ENCODE data around the gene CTNNA3.

The CTNNA3 gene

GRCh38 chr10:66218289-66218688, 1477.7 kb downstream of the CTNNA3 start:
- Histone ChIP-seq H3K4me1 (ENCODE audit: control insufficient read depth, insufficient read depth, low read length, poor library complexity, severe bottlenecking) (no peaks in the 10 kb centered on the region), H3K27me3 (replicated peaks; ENCODE audit: control insufficient read depth, insufficient read depth, low read length, poor library complexity, severe bottlenecking) (no peaks in the 10 kb centered on the region), H3K27ac (ENCODE audit: insufficient read depth, low read length, poor library complexity, severe bottlenecking) (no peak overlapping the region), H3K36me3 (ENCODE audit: control insufficient read depth, insufficient read depth, low read length) (no peaks in the 10 kb centered on the region), H3K9me3 (ENCODE audit: control insufficient read depth, low read length) (no peaks in the 10 kb centered on the region), H3K4me3 (ENCODE audit: insufficient read depth, low read depth, low read length, poor library complexity, severe bottlenecking) (no peak overlapping the region)
- no peak for DNase-seq

GRCh38 chr10:66215920-66216319, 1480.1 kb downstream of the CTNNA3 start:
- Histone ChIP-seq H3K4me1 (ENCODE audit: control insufficient read depth, insufficient read depth, low read length, poor library complexity, severe bottlenecking) (no peaks in the 10 kb centered on the region), H3K4me3 (ENCODE audit: insufficient read depth, low read depth, low read length, poor library complexity, severe bottlenecking) (no peak overlapping the region), H3K27me3 (replicated peaks; ENCODE audit: control insufficient read depth, insufficient read depth, low read length, poor library complexity, severe bottlenecking) (no peaks in the 10 kb centered on the region), H3K27ac (ENCODE audit: insufficient read depth, low read length, poor library complexity, severe bottlenecking) (no peak overlapping the region), H3K36me3 (ENCODE audit: control insufficient read depth, insufficient read depth, low read length) (no peaks in the 10 kb centered on the region), H3K9me3 (ENCODE audit: control insufficient read depth, low read length) (no peaks in the 10 kb centered on the region)
- DNase-seq = no peak

- H3K4me3 ChIP-seq (ENCODE audit: insufficient read depth, low read depth, low read length, poor library complexity, severe bottlenecking) = no peak overlapping the region
- no peaks in the 10 kb centered on the region for H3K27me3 ChIP-seq (replicated peaks; ENCODE audit: control insufficient read depth, insufficient read depth, low read length, poor library complexity, severe bottlenecking)
- H3K4me1 ChIP-seq (ENCODE audit: control insufficient read depth, insufficient read depth, low read length, poor library complexity, severe bottlenecking) = no peaks in the 10 kb centered on the region
- H3K27ac ChIP-seq (ENCODE audit: insufficient read depth, low read length, poor library complexity, severe bottlenecking) = no peak overlapping the region
- no peak for DNase-seq
- no peaks in the 10 kb centered on the region for H3K9me3 ChIP-seq (ENCODE audit: control insufficient read depth, low read length)
- H3K36me3 ChIP-seq (ENCODE audit: control insufficient read depth, insufficient read depth, low read length) = no peaks in the 10 kb centered on the region
Measured at GRCh38 chr10:66214721-66215404, 1481.1 kb downstream of the CTNNA3 start.

GRCh38 chr10:66209025-66209424, 1487.0 kb downstream of the CTNNA3 start:
- DNase-seq = no peak
- no peak overlapping the region for H3K27ac ChIP-seq (ENCODE audit: insufficient read depth, low read length, poor library complexity, severe bottlenecking)

GRCh38 chr10:66204838-66205237, 1491.2 kb downstream of the CTNNA3 start:
- Histone ChIP-seq H3K27ac (ENCODE audit: insufficient read depth, low read length, poor library complexity, severe bottlenecking) (no peak overlapping the region), H3K4me3 (ENCODE audit: insufficient read depth, low read depth, low read length, poor library complexity, severe bottlenecking) (no peak overlapping the region), H3K4me1 (ENCODE audit: control insufficient read depth, insufficient read depth, low read length, poor library complexity, severe bottlenecking) (no peaks in the 10 kb centered on the region), H3K36me3 (ENCODE audit: control insufficient read depth, insufficient read depth, low read length) (no peaks in the 10 kb centered on the region), H3K9me3 (ENCODE audit: control insufficient read depth, low read length) (no peaks in the 10 kb centered on the region), H3K27me3 (replicated peaks; ENCODE audit: control insufficient read depth, insufficient read depth, low read length, poor library complexity, severe bottlenecking) (no peaks in the 10 kb centered on the region)
- DNase-seq = no peak

More at GRCh38 chr10:66209025-66209424, 1487.0 kb downstream of the CTNNA3 start:
- Histone ChIP-seq H3K9me3 (ENCODE audit: control insufficient read depth, low read length) (no peaks in the 10 kb centered on the region), H3K4me1 (ENCODE audit: control insufficient read depth, insufficient read depth, low read length, poor library complexity, severe bottlenecking) (no peaks in the 10 kb centered on the region), H3K36me3 (ENCODE audit: control insufficient read depth, insufficient read depth, low read length) (no peaks in the 10 kb centered on the region), H3K27me3 (replicated peaks; ENCODE audit: control insufficient read depth, insufficient read depth, low read length, poor library complexity, severe bottlenecking) (no peaks in the 10 kb centered on the region), H3K4me3 (ENCODE audit: insufficient read depth, low read depth, low read length, poor library complexity, severe bottlenecking) (no peak overlapping the region)

GRCh38 chr10:66202101-66202500, 1493.9 kb downstream of the CTNNA3 start:
- H3K9me3 ChIP-seq (ENCODE audit: control insufficient read depth, low read length) = no peaks in the 10 kb centered on the region
- H3K4me1 ChIP-seq (ENCODE audit: control insufficient read depth, insufficient read depth, low read length, poor library complexity, severe bottlenecking) = no peaks in the 10 kb centered on the region
- no peak overlapping the region for H3K27ac ChIP-seq (ENCODE audit: insufficient read depth, low read length, poor library complexity, severe bottlenecking)
- DNase-seq = no peak
- no peaks in the 10 kb centered on the region for H3K27me3 ChIP-seq (replicated peaks; ENCODE audit: control insufficient read depth, insufficient read depth, low read length, poor library complexity, severe bottlenecking)
- H3K4me3 ChIP-seq (ENCODE audit: insufficient read depth, low read depth, low read length, poor library complexity, severe bottlenecking) = no peak overlapping the region
- no peaks in the 10 kb centered on the region for H3K36me3 ChIP-seq (ENCODE audit: control insufficient read depth, insufficient read depth, low read length)

GRCh38 chr10:66192162-66192831, 1503.7 kb downstream of the CTNNA3 start:
- no peaks in the 10 kb centered on the region for H3K36me3 ChIP-seq (ENCODE audit: control insufficient read depth, insufficient read depth, low read length)
- no peaks in the 10 kb centered on the region for H3K9me3 ChIP-seq (ENCODE audit: control insufficient read depth, low read length)
- no peak for DNase-seq
- H3K27ac ChIP-seq (ENCODE audit: insufficient read depth, low read length, poor library complexity, severe bottlenecking) = no peak overlapping the region
- H3K4me3 ChIP-seq (ENCODE audit: insufficient read depth, low read depth, low read length, poor library complexity, severe bottlenecking) = no peak overlapping the region
- H3K4me1 ChIP-seq (ENCODE audit: control insufficient read depth, insufficient read depth, low read length, poor library complexity, severe bottlenecking) = no peaks in the 10 kb centered on the region
- H3K27me3 ChIP-seq (replicated peaks; ENCODE audit: control insufficient read depth, insufficient read depth, low read length, poor library complexity, severe bottlenecking) = no peaks in the 10 kb centered on the region

GRCh38 chr10:66190413-66190812, 1505.6 kb downstream of the CTNNA3 start:
- Histone ChIP-seq H3K27ac (ENCODE audit: insufficient read depth, low read length, poor library complexity, severe bottlenecking) (no peak overlapping the region), H3K4me1 (ENCODE audit: control insufficient read depth, insufficient read depth, low read length, poor library complexity, severe bottlenecking) (no peaks in the 10 kb centered on the region), H3K36me3 (ENCODE audit: control insufficient read depth, insufficient read depth, low read length) (no peaks in the 10 kb centered on the region), H3K4me3 (ENCODE audit: insufficient read depth, low read depth, low read length, poor library complexity, severe bottlenecking) (no peak overlapping the region), H3K9me3 (ENCODE audit: control insufficient read depth, low read length) (no peaks in the 10 kb centered on the region), H3K27me3 (replicated peaks; ENCODE audit: control insufficient read depth, insufficient read depth, low read length, poor library complexity, severe bottlenecking) (no peaks in the 10 kb centered on the region)
- DNase-seq = no peak

GRCh38 chr10:66189271-66189670, 1506.7 kb downstream of the CTNNA3 start:
- Histone ChIP-seq H3K27ac (ENCODE audit: insufficient read depth, low read length, poor library complexity, severe bottlenecking) (no peak overlapping the region), H3K4me1 (ENCODE audit: control insufficient read depth, insufficient read depth, low read length, poor library complexity, severe bottlenecking) (no peaks in the 10 kb centered on the region), H3K4me3 (ENCODE audit: insufficient read depth, low read depth, low read length, poor library complexity, severe bottlenecking) (no peak overlapping the region), H3K27me3 (replicated peaks; ENCODE audit: control insufficient read depth, insufficient read depth, low read length, poor library complexity, severe bottlenecking) (no peaks in the 10 kb centered on the region), H3K9me3 (ENCODE audit: control insufficient read depth, low read length) (no peaks in the 10 kb centered on the region), H3K36me3 (ENCODE audit: control insufficient read depth, insufficient read depth, low read length) (no peaks in the 10 kb centered on the region)
- no peak for DNase-seq

GRCh38 chr10:66187053-66187733, 1508.8 kb downstream of the CTNNA3 start:
- Histone ChIP-seq H3K4me3 (ENCODE audit: insufficient read depth, low read depth, low read length, poor library complexity, severe bottlenecking) (no peak overlapping the region), H3K27me3 (replicated peaks; ENCODE audit: control insufficient read depth, insufficient read depth, low read length, poor library complexity, severe bottlenecking) (no peaks in the 10 kb centered on the region), H3K27ac (ENCODE audit: insufficient read depth, low read length, poor library complexity, severe bottlenecking) (no peak overlapping the region), H3K9me3 (ENCODE audit: control insufficient read depth, low read length) (no peaks in the 10 kb centered on the region), H3K4me1 (ENCODE audit: control insufficient read depth, insufficient read depth, low read length, poor library complexity, severe bottlenecking) (no peaks in the 10 kb centered on the region), H3K36me3 (ENCODE audit: control insufficient read depth, insufficient read depth, low read length) (no peaks in the 10 kb centered on the region)
- DNase-seq = no peak
